C4-2B (cell line): ENCODE measurements around the gene DNAJC5.

Experiments
- H3K27ac ChIP-seq: fragments of 450-650 bp; 2 replicates; pipeline ENCODE4 v1.5.1; 2017
- CTCF ChIP-seq: fragments of 450-650 bp; conservative IDR thresholded peaks from 2 replicates; pipeline ENCODE4 v1.5.1; 2017; ENCODE audit warnings: mild to moderate bottlenecking
- ZFX ChIP-seq: fragments of 450-650 bp; IDR thresholded peaks from 2 replicates; pipeline ENCODE4 v1.6.1; 2017

The DNAJC5 gene

DNA sequence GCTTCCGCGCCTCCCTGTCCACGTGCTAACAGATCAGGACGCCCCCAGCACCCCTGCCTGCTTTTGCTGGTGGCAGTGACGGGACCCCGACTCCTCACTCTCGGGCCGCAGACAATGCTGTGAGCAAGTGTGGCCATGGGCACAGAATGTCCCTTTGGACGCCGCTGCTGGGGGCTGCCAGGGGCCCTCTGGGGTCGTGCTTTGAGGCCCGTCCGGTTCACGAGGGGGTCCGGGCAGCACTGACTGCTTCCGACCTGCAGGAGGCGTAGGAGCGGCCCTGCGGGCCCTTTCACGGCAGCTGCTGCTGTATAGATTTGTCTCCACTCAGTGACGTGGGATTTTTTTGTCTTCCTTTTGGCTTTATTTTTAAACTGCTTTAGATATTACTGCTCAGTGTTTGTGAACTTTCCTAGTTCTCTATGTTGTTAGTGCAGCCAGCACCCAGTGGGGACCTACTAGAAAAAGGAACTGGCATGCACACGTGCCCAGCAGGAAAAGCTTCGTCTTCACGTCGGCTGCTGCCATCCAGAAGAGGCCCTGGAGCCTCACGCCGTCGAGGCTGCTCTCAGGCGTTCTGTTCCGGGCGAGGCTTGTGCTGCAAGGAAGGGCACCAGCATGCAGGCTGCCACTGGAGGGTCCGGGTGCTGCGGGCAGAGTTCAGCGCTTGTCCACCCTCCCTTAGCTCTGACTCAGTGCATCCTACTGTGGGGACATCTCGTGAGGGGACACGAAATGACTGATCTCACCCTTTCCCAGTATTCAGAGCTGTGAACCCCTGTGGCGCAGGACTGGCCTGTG is 39.5 kb downstream of the DNAJC5 start:
- H3K27ac ChIP-seq = no peak overlapping the region
- no peak for TF ChIP-seq CTCF
- TF ChIP-seq ZFX = no peak

- TF ChIP-seq CTCF (no peak), ZFX (no peak)
- H3K27ac ChIP-seq = no peak overlapping the region
These were observed 40.5 kb downstream of the DNAJC5 start for GRCh38 chr20:63935447-63935846.

DNA sequence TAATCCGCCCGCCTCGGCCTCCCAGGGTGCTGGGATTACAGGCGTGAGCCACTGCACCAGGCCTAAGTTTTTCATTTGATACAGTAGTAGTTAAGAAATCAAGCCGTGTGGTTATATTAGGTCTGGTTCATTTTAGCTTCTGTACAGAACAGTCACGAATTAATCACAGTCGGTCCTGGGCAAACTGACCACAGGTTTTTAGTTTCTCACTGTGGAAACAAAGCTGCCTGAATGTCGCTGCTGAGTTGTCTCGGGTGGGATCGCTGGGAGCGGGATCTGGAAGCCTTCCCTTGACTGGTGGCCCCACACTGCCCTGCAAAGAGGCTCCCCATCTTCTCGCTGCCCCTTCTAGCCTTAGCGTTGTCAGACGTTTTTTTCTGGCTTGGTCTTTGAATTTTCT is 42.7 kb downstream of the DNAJC5 start:
- H3K27ac ChIP-seq = no peak overlapping the region
- TF ChIP-seq ZFX (no peak), CTCF (no peak)

DNA sequence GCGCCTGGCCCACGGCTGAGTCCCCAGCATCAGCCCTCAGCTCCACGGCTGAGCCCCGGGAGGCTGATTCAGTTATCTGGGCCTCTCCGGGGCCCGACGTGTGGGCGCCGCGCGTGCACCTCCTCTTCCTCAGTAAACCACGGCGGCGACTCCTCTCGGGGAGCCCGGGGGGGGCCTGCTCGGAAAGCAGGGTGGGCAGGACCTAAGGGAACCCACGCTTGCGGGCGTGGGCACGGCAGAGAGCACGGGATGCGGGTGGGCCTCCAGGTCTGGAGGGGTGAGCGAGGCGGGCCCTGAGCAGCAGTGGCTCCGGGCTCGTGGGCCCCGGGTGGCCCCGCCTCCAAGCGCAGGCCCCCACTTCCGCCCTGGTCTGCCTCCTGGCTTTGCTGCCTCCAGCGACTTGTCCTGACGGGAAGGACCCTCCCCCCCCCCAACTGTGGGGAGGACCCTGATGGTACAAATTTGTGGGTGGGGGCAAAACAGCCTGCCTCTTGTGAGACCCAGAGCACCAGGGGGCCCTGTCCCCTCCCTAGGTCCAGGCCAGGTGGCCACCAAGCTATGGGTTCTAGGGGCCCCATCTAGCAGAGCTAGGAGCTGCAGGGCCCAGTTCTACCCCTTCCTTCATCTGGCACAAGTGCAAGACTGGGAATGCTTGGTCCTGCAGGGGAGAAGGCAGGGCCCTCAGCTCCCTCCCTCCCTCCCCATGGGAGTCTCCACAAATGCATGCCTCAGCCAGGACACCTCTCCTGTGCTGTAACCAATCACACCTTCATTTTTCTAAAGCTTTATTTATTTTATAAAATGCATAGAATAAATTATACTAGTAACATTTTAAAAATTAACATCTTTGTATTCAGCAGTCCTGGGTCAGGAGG is 44.4 kb downstream of the DNAJC5 start:
- no peak overlapping the region for H3K27ac ChIP-seq
- TF ChIP-seq CTCF = no peak
- no peak for TF ChIP-seq ZFX

- TF ChIP-seq ZFX (no peak), CTCF (no peak)
- no peak overlapping the region for H3K27ac ChIP-seq
These were observed 45.1 kb downstream of the DNAJC5 start for GRCh38 chr20:63940071-63940471.

DNA sequence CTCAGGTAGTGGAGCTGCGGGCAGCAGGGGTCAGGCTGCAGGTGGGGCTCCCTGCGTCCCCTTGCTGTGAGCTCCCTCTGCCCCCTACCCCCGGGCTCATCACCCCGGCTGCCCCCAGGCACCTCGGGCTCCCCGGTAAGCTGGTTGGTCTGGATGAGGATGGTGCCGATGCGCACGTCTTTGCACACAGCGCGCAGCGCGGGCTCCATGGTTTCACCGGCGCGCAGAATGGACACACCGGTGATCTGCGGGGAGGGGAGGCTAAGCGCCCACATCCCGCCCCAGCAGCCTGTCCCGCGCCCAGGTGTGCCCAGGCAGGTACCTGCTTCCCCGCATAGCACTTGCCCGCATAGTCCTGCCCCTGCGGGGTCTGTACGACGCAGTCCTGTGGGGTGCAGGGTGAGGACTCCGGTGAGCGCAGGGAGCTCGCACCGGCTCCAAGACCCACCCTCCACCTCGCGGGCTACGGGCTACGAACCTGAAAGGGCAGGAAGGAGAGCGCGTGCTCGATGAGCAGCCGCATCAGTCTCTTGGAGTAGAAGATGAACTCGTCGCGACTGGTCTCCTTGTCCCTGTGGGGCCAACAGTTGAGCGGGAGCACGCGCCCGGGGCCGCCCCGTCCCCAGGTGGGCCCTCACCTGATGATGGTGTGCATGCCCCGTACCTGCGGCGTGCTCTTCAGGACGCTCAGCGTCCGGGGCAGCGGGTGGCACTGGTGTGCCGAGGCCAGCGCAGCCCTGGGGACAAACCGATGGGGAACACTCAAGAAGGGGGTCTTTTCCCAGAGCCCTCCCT is 45.7 kb downstream of the DNAJC5 start:
- H3K27ac ChIP-seq = no peak overlapping the region
- TF ChIP-seq ZFX = no peak
- TF ChIP-seq CTCF = no peak
